Measurements from ENCODE around the gene DSTN.

The DSTN gene

GRCh38 chr20:17618673-17619013 lies 48.8 kb downstream of the DSTN start:
- no peak overlapping the region for H3K4me3 ChIP-seq (ENCODE audit: low read depth, low read length)
- no peak for DNase-seq (ENCODE audit: low read depth, low spot score)
- in situ Hi-C loops (cut with HindIII; ENCODE audit: low sequenced_read_pairs), result no loop called here
- TF ChIP-seq CTCF (IDR thresholded peaks at IDR 0.05; ENCODE audit: low read depth, low read length), result no peak

GRCh38 chr20:17619351-17620093 lies 49.6 kb downstream of the DSTN start:
- in situ Hi-C loops (cut with HindIII; ENCODE audit: low sequenced_read_pairs), result no loop called here
- no peak overlapping the region for H3K4me3 ChIP-seq (ENCODE audit: low read depth, low read length)
- no peak for DNase-seq (ENCODE audit: low read depth, low spot score)
- no peak for TF ChIP-seq CTCF (IDR thresholded peaks at IDR 0.05; ENCODE audit: low read depth, low read length)

- TF ChIP-seq CTCF (IDR thresholded peaks at IDR 0.05; ENCODE audit: low read depth, low read length), result no peak
- no peak overlapping the region for H3K4me3 ChIP-seq (ENCODE audit: low read depth, low read length)
- no peak for DNase-seq (ENCODE audit: low read depth, low spot score)
- in situ Hi-C loops (cut with HindIII; ENCODE audit: low sequenced_read_pairs), result no loop called here
Measured at GRCh38 chr20:17620371-17621228, 50.7 kb downstream of the DSTN start.

GRCh38 chr20:17621229-17621968 lies 51.5 kb downstream of the DSTN start:
- TF ChIP-seq CTCF (IDR thresholded peaks at IDR 0.05; ENCODE audit: low read depth, low read length), result no peak
- in situ Hi-C loops (cut with HindIII; ENCODE audit: low sequenced_read_pairs), result no loop called here
- H3K4me3 ChIP-seq (ENCODE audit: low read depth, low read length), result no peak overlapping the region
- no peak for DNase-seq (ENCODE audit: low read depth, low spot score)

DNA sequence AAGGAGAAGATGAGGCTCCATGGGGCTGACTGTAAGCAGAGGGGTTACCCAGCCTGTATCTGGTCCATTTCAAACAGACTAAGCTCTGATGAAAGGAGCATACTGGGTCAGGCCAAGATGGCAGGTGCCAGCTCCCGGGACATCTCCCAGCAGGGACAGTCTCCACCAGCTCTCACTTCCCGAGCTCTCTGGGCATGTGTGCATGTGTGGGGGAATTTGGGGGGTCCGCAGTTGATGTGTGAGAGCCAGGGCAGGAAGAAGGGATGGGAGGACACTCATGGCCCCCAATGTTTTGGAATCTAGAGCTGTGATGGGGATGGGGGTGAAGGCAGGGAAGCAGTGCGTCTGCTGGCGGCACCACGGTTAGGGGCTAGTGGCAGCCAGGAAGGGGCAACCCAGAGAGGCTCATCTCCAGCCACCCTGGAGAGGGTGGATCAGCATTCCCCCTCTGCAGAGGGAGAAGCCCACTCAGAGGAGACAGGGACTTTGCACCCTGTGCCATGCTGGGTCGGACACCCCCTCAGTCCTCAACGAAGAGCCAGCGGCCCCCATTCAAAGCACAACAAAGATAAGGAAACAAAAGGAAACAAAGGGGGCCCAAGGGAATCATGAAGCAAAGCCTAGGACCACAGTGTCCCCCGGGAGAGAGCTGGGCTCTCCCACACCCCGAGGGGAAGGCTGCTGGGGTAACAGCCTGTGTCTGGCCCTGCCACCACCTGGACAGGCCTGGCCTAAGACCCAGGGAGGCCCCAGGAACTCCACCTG lies 52.4 kb downstream of the DSTN start:
- TF ChIP-seq CTCF (IDR thresholded peaks at IDR 0.05; ENCODE audit: low read depth, low read length), result no peak
- no peak overlapping the region for H3K4me3 ChIP-seq (ENCODE audit: low read depth, low read length)
- in situ Hi-C loops (cut with HindIII; ENCODE audit: low sequenced_read_pairs), result no loop called here
- DNase-seq (ENCODE audit: low read depth, low spot score), result no peak

Measured in astrocyte of the spinal cord (primary cell).